ENCODE results near the gene ZNF541. TPM values are rescaled to one million over a fixed set of nuclear protein-coding genes. Genes with fewer than 3 reads are reported as not detected.

Gene ZNF541
- total RNA-seq, 1 donor from 2014 or later, result not detected

- no peak for TF ChIP-seq CTCF (IDR thresholded peaks at IDR 0.05; ENCODE audit: insufficient read depth, low read length, severe bottlenecking)
- DNase-seq (ENCODE audit: low read depth), result no peak
- Histone ChIP-seq H3K36me3 (ENCODE audit: control insufficient read depth, insufficient read depth, low read length) (no peaks in the 10 kb centered on the region), H3K27me3 (ENCODE audit: control insufficient read depth, insufficient read depth, low read length) (peaks cover 7% of the 10 kb centered on the region), H3K4me3 (ENCODE audit: low read depth, low read length) (no peak overlapping the region)
- FAIRE-seq, result no peak
Observed at GRCh38 chr19:47544075-47544474, 28.9 kb downstream of the ZNF541 start.

- DNase-seq (ENCODE audit: low read depth), result no peak
- Histone ChIP-seq H3K27me3 (ENCODE audit: control insufficient read depth, insufficient read depth, low read length) (peaks cover 9% of the 10 kb centered on the region), H3K36me3 (ENCODE audit: control insufficient read depth, insufficient read depth, low read length) (no peaks in the 10 kb centered on the region), H3K4me3 (ENCODE audit: low read depth, low read length) (no peak overlapping the region)
- no peak for FAIRE-seq
- TF ChIP-seq CTCF (IDR thresholded peaks at IDR 0.05; ENCODE audit: insufficient read depth, low read length, severe bottlenecking), result no peak
Observed at GRCh38 chr19:47542030-47542475, 30.9 kb downstream of the ZNF541 start.

GRCh38 chr19:47541518-47541917 lies 31.4 kb downstream of the ZNF541 start:
- no peak for DNase-seq (ENCODE audit: low read depth)
- H3K27me3 ChIP-seq (ENCODE audit: control insufficient read depth, insufficient read depth, low read length), result peaks cover 9% of the 10 kb centered on the region
- FAIRE-seq, result no peak
- TF ChIP-seq CTCF (IDR thresholded peaks at IDR 0.05; ENCODE audit: insufficient read depth, low read length, severe bottlenecking), result no peak
- no peak overlapping the region for H3K4me3 ChIP-seq (ENCODE audit: low read depth, low read length)
- H3K36me3 ChIP-seq (ENCODE audit: control insufficient read depth, insufficient read depth, low read length), result no peaks in the 10 kb centered on the region

- Histone ChIP-seq H3K27me3 (ENCODE audit: control insufficient read depth, insufficient read depth, low read length) (peaks cover 9% of the 10 kb centered on the region), H3K36me3 (ENCODE audit: control insufficient read depth, insufficient read depth, low read length) (no peaks in the 10 kb centered on the region), H3K4me3 (ENCODE audit: low read depth, low read length) (no peak overlapping the region)
- TF ChIP-seq CTCF (IDR thresholded peaks at IDR 0.05; ENCODE audit: insufficient read depth, low read length, severe bottlenecking), result peak; percentile 22
- FAIRE-seq (no peak), DNase-seq (ENCODE audit: low read depth) (peak; percentile 11)
Observed at GRCh38 chr19:47540748-47541147, 32.2 kb downstream of the ZNF541 start.

GRCh38 chr19:47539747-47540311 lies 33.1 kb downstream of the ZNF541 start:
- no peaks in the 10 kb centered on the region for H3K36me3 ChIP-seq (ENCODE audit: control insufficient read depth, insufficient read depth, low read length)
- H3K4me3 ChIP-seq (ENCODE audit: low read depth, low read length), result no peak overlapping the region
- DNase-seq (ENCODE audit: low read depth) (no peak), FAIRE-seq (no peak)
- H3K27me3 ChIP-seq (ENCODE audit: control insufficient read depth, insufficient read depth, low read length), result peaks cover 5% of the 10 kb centered on the region
- no peak for TF ChIP-seq CTCF (IDR thresholded peaks at IDR 0.05; ENCODE audit: insufficient read depth, low read length, severe bottlenecking)

- no peak for TF ChIP-seq CTCF (IDR thresholded peaks at IDR 0.05; ENCODE audit: insufficient read depth, low read length, severe bottlenecking)
- FAIRE-seq, result no peak
- no peak overlapping the region for H3K4me3 ChIP-seq (ENCODE audit: low read depth, low read length)
Observed at GRCh38 chr19:47538812-47539211, 34.1 kb downstream of the ZNF541 start.

More at GRCh38 chr19:47538812-47539211, 34.1 kb downstream of the ZNF541 start:
- H3K27me3 ChIP-seq (ENCODE audit: control insufficient read depth, insufficient read depth, low read length), result peaks cover 3% of the 10 kb centered on the region
- DNase-seq (ENCODE audit: low read depth), result no peak
- no peaks in the 10 kb centered on the region for H3K36me3 ChIP-seq (ENCODE audit: control insufficient read depth, insufficient read depth, low read length)

Measured in bronchial epithelial cell (primary cell).